A673 (cell line): ENCODE results near the gene TSPEAR. TPM values are rescaled to one million over a fixed set of nuclear protein-coding genes. Genes with fewer than 3 reads are reported as not detected.

Experiments
- BruUV-seq: library from RNA; stranded (reverse); fragments of 400-500 nt; replicated peaks from 2 replicates; lab custom pipeline; 2021; lab: Mats Ljungman, UMichigan
- CTCF ChIA-PET: fragments of 300-600 bp; sonication (Branson Sonifier 250); formaldehyde crosslinking; loops from one replicate; lab custom pipeline; 2022; ENCODE audit warnings: antibody characterized with exemption; lab: Charles Lee
- POLR2A ChIA-PET: fragments of 300-600 bp; sonication (Branson Sonifier 250); formaldehyde crosslinking; loops from one replicate; lab custom pipeline; 2022; ENCODE audit warnings: antibody characterized with exemption; ENCODE audit not compliant: low non-redundant PET; lab: Charles Lee
- DNase-seq: peaks from one replicate; pipeline ENCODE4 v3.0.0-alpha.2; 2015; ENCODE audit warnings: low spot score
- H3K27ac ChIP-seq: fragments of 200-600 bp; sonication (generic); 2 replicates; pipeline ENCODE4 v1.5.1; 2016; ENCODE audit warnings: mixed run types, low read depth, mild to moderate bottlenecking, mixed read lengths, antibody characterized with exemption, low read length; ENCODE audit not compliant: poor library complexity, severe bottlenecking
- H3K27me3 ChIP-seq: fragments of 200-600 bp; sonication (generic); replicated peaks from 2 replicates; pipeline ENCODE4 v1.6.1; 2017; ENCODE audit warnings: mixed run types, low read depth, mild to moderate bottlenecking, mixed read lengths, antibody characterized with exemption, low read length; ENCODE audit not compliant: insufficient read depth, poor library complexity
- H3K36me3 ChIP-seq: fragments of 200-600 bp; sonication (generic); 2 replicates; pipeline ENCODE4 v1.6.1; 2016; ENCODE audit warnings: mixed run types, mild to moderate bottlenecking, mixed read lengths, antibody characterized with exemption, low read length; ENCODE audit not compliant: insufficient read depth, poor library complexity, severe bottlenecking
- H3K4me1 ChIP-seq: fragments of 200-600 bp; sonication (generic); 2 replicates; pipeline ENCODE4 v1.6.1; 2017; ENCODE audit warnings: mixed run types, mild to moderate bottlenecking, mixed read lengths, antibody characterized with exemption, low read length; ENCODE audit not compliant: insufficient read depth, poor library complexity, severe bottlenecking
- H3K4me3 ChIP-seq: fragments of 200-600 bp; sonication (generic); 2 replicates; pipeline ENCODE4 v1.5.1; 2016; ENCODE audit warnings: low read depth, mixed run types, mild to moderate bottlenecking, mixed read lengths, low read length; ENCODE audit not compliant: poor library complexity, severe bottlenecking
- H3K9me3 ChIP-seq: fragments of 200-600 bp; sonication (generic); 2 replicates; pipeline ENCODE4 v1.6.1; 2016; ENCODE audit warnings: mixed run types, low read depth, mild to moderate bottlenecking, mixed read lengths, antibody characterized with exemption, low read length; ENCODE audit not compliant: poor library complexity, severe bottlenecking
- EZH2 ChIP-seq: fragments of 200-600 bp; sonication (generic); IDR thresholded peaks from 2 replicates; pipeline ENCODE4 v1.6.1; 2017; ENCODE audit warnings: borderline replicate concordance, low read depth, mild to moderate bottlenecking, mixed read lengths, antibody characterized with exemption, low read length; ENCODE audit not compliant: poor library complexity, severe bottlenecking
- intact Hi-C: fragments of 100-400 bp; cut with micrococcal nuclease; formaldehyde crosslinking; loops from one replicate; pipeline ENCODE4 v1.10.0; 2022; ENCODE audit not compliant: unreplicated experiment
- total RNA-seq: library from RNA; stranded (reverse); gene quantifications from 2 replicates; pipeline ENCODE4 v1.2.3, GENCODE V29; 2021
- TF ChIP-seq, protein P1 (sequence below): fragments of 300-800, 200-600 bp; sonication (generic); conservative IDR thresholded peaks from 2 replicates; pipeline ENCODE4 v1.5.1; 2017; ENCODE audit warnings: low read depth, mild to moderate bottlenecking, antibody characterized with exemption, low read length, moderate library complexity, mixed read lengths

The TSPEAR gene
- total RNA-seq, 1 experiment from 2014 or later = 8.3 TPM

DNA sequence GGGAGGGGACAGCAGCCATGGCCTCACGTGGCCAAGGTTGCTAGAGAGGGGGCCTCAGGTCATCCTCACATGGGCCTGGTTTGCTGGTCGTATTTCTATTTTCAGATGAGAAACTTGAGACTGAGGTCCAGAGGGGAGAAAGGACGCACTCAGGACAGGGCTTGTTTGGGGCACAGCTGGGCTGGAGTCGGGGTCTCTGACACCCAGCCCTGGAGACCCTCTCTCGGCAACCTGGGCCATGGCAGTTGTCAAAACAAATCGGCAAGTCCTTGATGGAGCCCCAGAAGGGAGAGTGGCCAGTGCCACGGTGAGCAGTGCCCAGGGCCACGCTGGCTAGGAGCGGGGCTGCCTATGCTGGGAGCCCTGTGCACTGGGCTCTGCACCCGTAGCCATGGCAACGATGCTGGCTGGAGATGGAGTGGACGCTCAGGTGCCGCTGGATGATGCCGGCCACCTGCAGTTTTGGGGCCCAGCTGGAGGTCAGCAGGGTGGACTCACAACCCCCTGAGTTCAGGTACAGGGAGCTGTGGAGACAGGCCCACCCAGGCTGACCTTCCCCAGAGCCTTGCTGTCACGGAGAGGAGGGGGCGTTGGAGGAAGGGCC is 244.9 kb downstream of the TSPEAR start:
- CTCF ChIA-PET = no interaction called here
- H3K27ac ChIP-seq = no peak overlapping the region
- no peak for TF ChIP-seq EZH2
- TF ChIP-seq, protein P1, sequence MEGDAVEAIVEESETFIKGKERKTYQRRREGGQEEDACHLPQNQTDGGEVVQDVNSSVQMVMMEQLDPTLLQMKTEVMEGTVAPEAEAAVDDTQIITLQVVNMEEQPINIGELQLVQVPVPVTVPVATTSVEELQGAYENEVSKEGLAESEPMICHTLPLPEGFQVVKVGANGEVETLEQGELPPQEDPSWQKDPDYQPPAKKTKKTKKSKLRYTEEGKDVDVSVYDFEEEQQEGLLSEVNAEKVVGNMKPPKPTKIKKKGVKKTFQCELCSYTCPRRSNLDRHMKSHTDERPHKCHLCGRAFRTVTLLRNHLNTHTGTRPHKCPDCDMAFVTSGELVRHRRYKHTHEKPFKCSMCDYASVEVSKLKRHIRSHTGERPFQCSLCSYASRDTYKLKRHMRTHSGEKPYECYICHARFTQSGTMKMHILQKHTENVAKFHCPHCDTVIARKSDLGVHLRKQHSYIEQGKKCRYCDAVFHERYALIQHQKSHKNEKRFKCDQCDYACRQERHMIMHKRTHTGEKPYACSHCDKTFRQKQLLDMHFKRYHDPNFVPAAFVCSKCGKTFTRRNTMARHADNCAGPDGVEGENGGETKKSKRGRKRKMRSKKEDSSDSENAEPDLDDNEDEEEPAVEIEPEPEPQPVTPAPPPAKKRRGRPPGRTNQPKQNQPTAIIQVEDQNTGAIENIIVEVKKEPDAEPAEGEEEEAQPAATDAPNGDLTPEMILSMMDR = no peak

DNA sequence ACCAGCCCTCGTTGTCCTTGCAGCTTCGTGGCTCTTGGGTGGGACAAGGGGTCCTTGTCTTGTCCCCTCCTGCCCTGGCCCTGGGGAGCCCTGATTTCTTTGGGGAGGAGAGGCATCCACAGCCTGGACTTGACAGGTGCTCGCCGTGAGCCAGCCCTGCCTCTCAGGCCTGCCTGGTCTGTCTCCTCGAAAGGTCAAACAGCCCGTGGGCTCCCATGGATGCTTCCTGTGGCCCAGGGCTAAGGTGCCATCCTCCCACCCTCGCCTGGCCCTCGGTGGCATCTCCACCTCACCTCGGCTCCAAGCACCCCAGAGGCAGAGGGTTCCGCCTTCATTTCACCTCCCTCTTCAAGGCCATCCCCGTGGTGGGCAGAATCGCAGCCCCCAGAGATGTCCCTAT is 247.0 kb downstream of the TSPEAR start:
- no peaks in the 10 kb centered on the region for H3K36me3 ChIP-seq
- intact Hi-C loops = no loop called here
- no peaks in the 10 kb centered on the region for H3K27me3 ChIP-seq
- no peaks in the 10 kb centered on the region for H3K9me3 ChIP-seq
- ChIA-PET POLR2A (no interaction called here), CTCF (interaction anchor here (1.0 kb wide), 1 partner anchor 15 kb away, joined by 4 read pairs; no protein-coding TSS in a partner anchor)
- DNase-seq = no peak
- TF ChIP-seq, protein P1 = no peak
- no peak for TF ChIP-seq EZH2
- H3K4me1 ChIP-seq = no peaks in the 10 kb centered on the region
- BruUV-seq = no TSS peak
- H3K27ac ChIP-seq = no peak overlapping the region
- no peak overlapping the region for H3K4me3 ChIP-seq

More for the DNA sequence above, 244.9 kb downstream of the TSPEAR start:
- Histone ChIP-seq H3K4me3 (no peak overlapping the region), H3K4me1 (no peaks in the 10 kb centered on the region), H3K27me3 (no peaks in the 10 kb centered on the region), H3K9me3 (no peaks in the 10 kb centered on the region), H3K36me3 (no peaks in the 10 kb centered on the region)
- BruUV-seq = no TSS peak
- POLR2A ChIA-PET = no interaction called here
- no peak for DNase-seq
- intact Hi-C loops = no loop called here

DNA sequence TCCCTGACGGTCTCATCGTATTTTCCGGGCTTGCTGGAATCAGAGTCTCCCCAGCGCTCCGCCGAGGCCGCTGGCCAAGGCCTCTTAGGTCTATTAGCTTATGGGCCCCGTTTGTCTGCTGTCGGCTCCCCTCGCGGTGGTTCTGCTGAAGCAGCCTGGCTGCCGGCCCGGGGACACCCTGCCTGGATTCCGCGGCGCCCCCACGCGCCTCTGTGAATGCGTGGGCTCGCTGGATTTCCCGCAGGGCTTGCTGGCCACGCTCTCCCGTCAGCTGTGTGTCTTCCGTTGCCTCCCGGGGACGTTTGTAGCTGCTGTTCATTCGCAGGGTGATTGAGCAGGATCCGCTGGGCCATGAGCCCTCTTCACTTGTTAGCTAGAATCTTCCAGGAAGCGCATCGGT is 247.6 kb downstream of the TSPEAR start:
- TF ChIP-seq, protein P1 = no peak
- no peak for TF ChIP-seq EZH2
- no peak for DNase-seq
- BruUV-seq = no TSS peak
- no peak overlapping the region for H3K4me3 ChIP-seq
- H3K9me3 ChIP-seq = no peaks in the 10 kb centered on the region
- ChIA-PET CTCF (interaction anchor here (1.0 kb wide), 1 partner anchor 16 kb away, joined by 4 read pairs; no protein-coding TSS in a partner anchor), POLR2A (no interaction called here)
- intact Hi-C loops = no loop called here
- no peaks in the 10 kb centered on the region for H3K36me3 ChIP-seq
- H3K4me1 ChIP-seq = no peaks in the 10 kb centered on the region
- H3K27ac ChIP-seq = no peak overlapping the region
- H3K27me3 ChIP-seq = no peaks in the 10 kb centered on the region
